Skin of body (tissue), 2 donors: ENCODE results near the gene TKT. TPM values are rescaled to one million over a fixed set of nuclear protein-coding genes. Genes with fewer than 3 reads are reported as not detected.
A peak's percentile ranks its signal among the peaks of the same experiment; 100 is the strongest.

Experiments used
- DNase-seq: peaks from one replicate; lab custom pipeline; 2025; lab: John Stamatoyannopoulos, UW
- total RNA-seq: library from RNA; depleted of rRNA; stranded (reverse); fragments of >200 nt; gene quantifications from one replicate; pipeline ENCODE4 v1.2.3, GENCODE V29; 2014

TKT gene
- total RNA-seq, 1 donor from 2014 or later: 159 TPM

- no peak for DNase-seq
These were observed 57.4 kb downstream of the TKT start for GRCh38 chr3:53198256-53198977.

- no peak for DNase-seq
These were observed 59.0 kb downstream of the TKT start for GRCh38 chr3:53196575-53197407.

- peak; percentile 25 for DNase-seq
These were observed 59.9 kb downstream of the TKT start for GRCh38 chr3:53195602-53196574.

GRCh38 chr3:53195066-53195450, 60.8 kb downstream of the TKT start:
- DNase-seq: no peak

- no peak for DNase-seq
These were observed 61.4 kb downstream of the TKT start for GRCh38 chr3:53194210-53195065.

- DNase-seq: no peak
These were observed 62.2 kb downstream of the TKT start for GRCh38 chr3:53193466-53194209.

GRCh38 chr3:53192608-53193007, 63.2 kb downstream of the TKT start:
- no peak for DNase-seq

GRCh38 chr3:53191836-53192480, 63.9 kb downstream of the TKT start:
- no peak for DNase-seq

GRCh38 chr3:53190659-53191058, 65.2 kb downstream of the TKT start:
- DNase-seq: no peak

- no peak for DNase-seq
These were observed 66.5 kb downstream of the TKT start for GRCh38 chr3:53189276-53189675.

- no peak for DNase-seq
These were observed 67.1 kb downstream of the TKT start for GRCh38 chr3:53188720-53189119.

GRCh38 chr3:53188136-53188685, 67.6 kb downstream of the TKT start:
- DNase-seq: no peak

- no peak for DNase-seq
These were observed 68.4 kb downstream of the TKT start for GRCh38 chr3:53187430-53187829.

- no peak for DNase-seq
These were observed 69.1 kb downstream of the TKT start for GRCh38 chr3:53186726-53187125.

GRCh38 chr3:53185761-53186465, 69.9 kb downstream of the TKT start:
- DNase-seq: no peak

GRCh38 chr3:53184701-53185100, 71.1 kb downstream of the TKT start:
- no peak for DNase-seq

- no peak for DNase-seq
These were observed 72.3 kb downstream of the TKT start for GRCh38 chr3:53183514-53183913.

GRCh38 chr3:53182764-53183355, 73.0 kb downstream of the TKT start:
- DNase-seq: no peak
